PC-3 (cell line): ENCODE measurements around the gene FTL.

Source experiments
- CTCF ChIP-seq: fragments of 300-600 bp; sonication (generic); conservative IDR thresholded peaks from 2 replicates; pipeline ENCODE4 v1.5.1; 2017; ENCODE audit warnings: antibody characterized with exemption, low read depth, mild to moderate bottlenecking, low read length
- EZH2 ChIP-seq: fragments of 300-600 bp; sonication (generic); IDR thresholded peaks from one replicate; pipeline ENCODE4 v1.6.1; 2017; ENCODE audit warnings: antibody characterized with exemption, mild to moderate bottlenecking, low read length; ENCODE audit not compliant: unreplicated experiment
- EZH2phosphoT487 ChIP-seq: fragments of 300-600 bp; sonication (generic); IDR thresholded peaks from 2 replicates; pipeline ENCODE4 v1.6.1; 2018; ENCODE audit warnings: mild to moderate bottlenecking, antibody characterized with exemption, low read length, borderline replicate concordance

GRCh38 chr19:48961673-48962028, 3.5 kb upstream of the FTL start:
- TF ChIP-seq CTCF (no peak), EZH2 (no peak), EZH2phosphoT487 (no peak)
